Bronchial smooth muscle cell (primary cell): ENCODE results near the gene TPPP. TPM values are rescaled to one million over a fixed set of nuclear protein-coding genes. Genes with fewer than 3 reads are reported as not detected.

ENCODE experiments used
- total RNA-seq: library from RNA; depleted of rRNA; stranded (reverse); fragments of >200 nt; gene quantifications from 2 replicates; pipeline ENCODE4 v1.2.1, GENCODE V29; 2014

TPPP gene
- under 0.01 and 0.09 TPM in 2 replicates for total RNA-seq

DNA sequence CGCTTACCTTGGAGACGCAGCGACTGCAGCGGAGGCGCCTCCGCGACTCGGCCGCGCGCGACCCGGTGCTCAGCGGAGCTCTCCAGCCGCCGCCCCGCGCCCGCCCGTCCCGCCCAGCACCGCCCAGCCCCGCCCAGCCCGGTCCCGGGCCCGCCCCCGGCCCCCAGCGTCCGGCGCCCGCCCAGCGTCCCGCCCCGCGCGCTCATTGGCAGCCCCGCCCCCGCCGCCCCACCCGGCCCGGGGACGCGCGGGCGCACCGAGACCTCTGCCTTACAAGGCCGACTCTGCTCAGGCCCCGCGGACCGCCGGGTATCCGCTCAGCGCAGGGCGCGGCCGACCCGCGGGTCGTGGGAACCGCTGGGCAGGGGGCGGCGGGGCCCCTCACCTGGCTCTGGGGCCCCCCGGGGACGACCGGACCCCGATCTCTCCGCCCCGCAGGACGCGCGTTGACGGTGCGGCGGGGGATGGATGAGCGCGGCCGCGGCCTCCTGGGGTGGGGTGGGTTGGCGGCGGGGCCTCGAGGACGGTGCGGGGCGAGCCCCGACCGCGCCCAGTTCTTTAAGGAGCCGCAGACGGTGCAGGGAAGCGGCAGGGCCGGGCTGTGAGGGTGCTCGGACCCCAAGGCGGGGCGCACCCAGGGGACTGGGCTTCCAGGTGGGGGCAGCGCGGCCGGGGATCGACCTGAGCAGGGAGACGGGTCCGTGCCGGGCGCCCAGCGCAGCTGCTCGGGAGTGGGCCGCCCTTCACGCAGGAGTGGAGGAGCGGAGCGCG, at the start of gene TPPP:
TPPP (minus strand) TSS at position 82 of the 771 bp plus-strand sequence. CDS start 15,292 bp downstream, outside the sequence.

DNA sequence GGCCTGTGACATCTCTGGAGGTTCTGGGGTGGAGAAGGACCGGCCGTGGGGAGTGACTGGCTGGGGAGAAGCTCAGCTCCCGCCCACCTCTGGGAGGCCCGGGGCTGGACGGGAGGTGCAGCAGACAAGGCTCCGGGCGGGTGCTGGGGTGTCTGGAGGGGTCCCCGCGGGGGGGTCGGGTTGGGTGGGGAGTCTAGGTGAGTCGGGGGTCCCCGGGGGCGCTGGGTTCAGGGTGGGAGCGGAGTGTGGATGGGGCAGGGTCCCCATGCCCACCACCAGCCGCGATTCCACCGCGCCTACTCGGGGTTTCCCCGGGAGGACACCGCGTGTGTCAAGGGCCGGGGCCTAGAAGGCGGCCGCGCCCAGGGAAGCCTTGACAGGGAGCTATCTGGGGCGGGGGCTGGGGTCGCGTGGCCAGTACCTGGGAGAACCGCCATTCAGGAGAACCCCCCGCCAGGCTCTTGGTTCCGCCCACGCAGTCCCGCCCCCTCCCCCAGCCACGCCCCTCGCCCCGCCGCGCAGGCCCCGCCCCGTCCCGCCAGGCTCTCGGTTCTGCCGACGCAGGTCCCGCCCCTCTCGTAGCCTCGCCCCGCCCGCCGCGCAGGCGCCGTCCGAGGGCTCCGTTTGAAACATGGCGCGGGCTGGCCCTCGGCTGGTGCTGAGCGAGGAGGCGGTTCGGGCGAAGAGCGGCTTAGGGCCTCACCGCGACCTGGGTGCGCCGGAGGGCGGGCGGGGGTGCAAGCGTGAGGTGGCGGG, 81.2 kb downstream of the TPPP start, which contains the start of gene CEP72:
CEP72 (plus strand) TSS at position 610 of the 756 bp plus-strand sequence; CDS start at position 632, 22 bp downstream.

Other genes starting within 250 kb of the TPPP start
- 0.17 and 0.47 TPM in 2 replicates for gene SLC9A3, start 168.9 kb downstream of the TPPP start, total RNA-seq
- 1.4 and 1.5 TPM in 2 replicates for gene CEP72, start 81.0 kb downstream of the TPPP start, total RNA-seq
- gene ZDHHC11B, start 91.4 kb upstream of the TPPP start, total RNA-seq: 0.32 and 0.43 TPM in 2 replicates
- gene ZDHHC11, start 157.6 kb upstream of the TPPP start, total RNA-seq: 0.47 and 3.3 TPM in 2 replicates
- 41.5 and 56.0 TPM in 2 replicates for gene BRD9, start 199.4 kb upstream of the TPPP start, total RNA-seq
- gene TRIP13, start 199.5 kb upstream of the TPPP start, total RNA-seq: 1.8 and 4.1 TPM in 2 replicates